SJCRH30 (cell line): ENCODE data around the gene MPLKIP. TPM values are rescaled to one million over a fixed set of nuclear protein-coding genes. Genes with fewer than 3 reads are reported as not detected.
"Not testable (repeated sequence)": the region's sequence is repeated elsewhere in the genome, so short reads cannot be mapped to it uniquely, and the experiment has no call there.

Experiments
- DNase-seq, 2 experiments: peaks; one replicate each; pipeline ENCODE4 v3.0.0-alpha.2; 2015 to 2020
- H3K27ac ChIP-seq: fragments of 250-450 bp; sonication (Bioruptor Pico); 2 replicates; pipeline ENCODE4 v1.5.1; 2020; ENCODE audit warnings: mild to moderate bottlenecking, moderate library complexity
- H3K27me3 ChIP-seq: fragments of 250-450 bp; sonication (Bioruptor Pico); 2 replicates; pipeline ENCODE4 v1.5.1; 2020; ENCODE audit warnings: mild to moderate bottlenecking, moderate library complexity
- H3K36me3 ChIP-seq: fragments of 250-450 bp; sonication (Bioruptor Pico); 2 replicates; pipeline ENCODE4 v1.5.1; 2020; ENCODE audit warnings: mild to moderate bottlenecking, moderate library complexity
- H3K4me1 ChIP-seq: fragments of 250-450 bp; sonication (Bioruptor Pico); 2 replicates; pipeline ENCODE4 v1.5.1; 2020; ENCODE audit warnings: mild to moderate bottlenecking, moderate library complexity
- H3K4me3 ChIP-seq: fragments of 250-450 bp; sonication (Bioruptor Pico); 2 replicates; pipeline ENCODE4 v1.5.1; 2020; ENCODE audit warnings: mild to moderate bottlenecking, moderate library complexity
- H3K9me3 ChIP-seq: fragments of 250-450 bp; sonication (Bioruptor Pico); replicated peaks from 2 replicates; pipeline ENCODE4 v1.5.1; 2020; ENCODE audit warnings: mild to moderate bottlenecking, moderate library complexity
- total RNA-seq: library from RNA; depleted of rRNA; stranded (reverse); fragments of >200 nt; shearing (Covaris generic); gene quantifications from 2 replicates; pipeline ENCODE4 v1.2.3, GENCODE V29; 2014

Gene MPLKIP
- total RNA-seq, 1 experiment from 2014 or later = 47.7 TPM

DNA sequence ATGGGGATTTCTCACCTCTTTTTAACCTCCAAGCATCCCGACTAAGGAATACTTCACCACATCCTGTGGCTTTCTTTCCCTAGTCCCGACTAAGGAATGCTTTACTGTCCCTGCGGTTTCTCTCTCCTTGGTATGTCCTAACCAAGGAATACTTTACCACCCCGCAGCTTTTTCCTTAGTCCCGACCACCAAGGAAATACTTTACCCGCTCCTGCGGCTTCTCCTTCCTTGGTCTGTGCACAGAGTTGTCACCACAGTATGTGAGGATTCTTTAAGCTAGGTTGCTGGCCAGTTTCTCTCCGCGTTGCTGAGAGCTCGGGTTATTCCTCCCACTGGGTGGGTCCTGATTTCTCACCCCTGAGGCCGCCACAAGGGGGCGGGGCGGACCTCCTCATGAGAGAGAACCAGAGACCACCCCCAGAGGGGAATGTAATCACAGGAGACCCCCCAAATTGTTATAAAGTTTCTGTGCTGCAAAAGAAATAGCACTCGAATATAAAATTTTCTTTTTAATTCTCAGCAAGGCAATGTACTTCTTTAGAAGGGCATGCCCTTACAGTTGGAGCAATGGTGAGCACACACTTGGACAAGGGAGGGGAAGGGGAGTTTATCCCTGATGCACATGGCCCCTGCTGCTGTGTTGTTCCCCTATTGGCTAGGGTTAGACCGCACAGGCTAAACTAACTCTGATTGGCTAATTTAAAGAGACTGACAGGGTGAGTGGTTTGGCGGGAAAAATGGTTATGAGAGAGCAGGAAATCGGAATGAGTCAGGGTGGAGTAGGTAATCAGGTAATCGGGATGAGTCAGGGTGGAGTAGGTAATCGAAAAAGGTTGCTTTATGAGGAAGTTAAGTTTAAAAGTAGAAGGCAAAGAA lies 13.2 kb upstream of the MPLKIP start:
- no peak for DNase-seq

DNA sequence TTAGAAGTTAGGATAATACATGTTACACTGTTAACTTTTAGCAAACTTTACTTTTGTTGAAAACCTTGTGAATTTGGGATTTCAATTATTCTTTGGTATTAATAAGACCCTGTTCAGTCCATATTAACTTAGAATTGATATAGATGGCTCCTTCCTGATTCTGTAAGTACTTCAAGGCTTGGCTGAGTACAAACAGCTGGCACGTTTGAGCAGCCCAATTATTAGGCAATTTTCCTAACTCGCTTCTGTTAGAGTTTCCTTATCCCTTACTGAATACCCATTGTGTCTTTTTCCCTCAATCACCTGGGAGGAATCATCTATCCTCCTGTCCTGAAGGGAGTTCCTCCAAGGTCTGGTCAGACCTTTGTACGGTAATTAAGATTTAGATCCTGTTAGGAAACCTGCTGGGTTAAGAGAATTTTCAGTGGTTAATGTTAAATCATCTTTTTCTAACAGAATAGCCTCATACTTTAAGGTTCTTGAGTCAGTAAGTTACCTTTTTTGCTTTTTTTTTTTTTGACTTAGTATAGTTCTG lies 11.2 kb upstream of the MPLKIP start:
- H3K27me3 ChIP-seq, H3K36me3 ChIP-seq, DNase-seq, H3K27ac ChIP-seq, H3K4me1 ChIP-seq, H3K9me3 ChIP-seq, H3K4me3 ChIP-seq: not testable (repeated sequence)

More for the DNA sequence above, 13.2 kb upstream of the MPLKIP start:
- no peaks in the 10 kb centered on the region for H3K4me1 ChIP-seq
- H3K27me3 ChIP-seq = no peaks in the 10 kb centered on the region
- no peak overlapping the region for H3K4me3 ChIP-seq
- H3K27ac ChIP-seq = no peak overlapping the region
- no peaks in the 10 kb centered on the region for H3K9me3 ChIP-seq
- no peaks in the 10 kb centered on the region for H3K36me3 ChIP-seq

DNA sequence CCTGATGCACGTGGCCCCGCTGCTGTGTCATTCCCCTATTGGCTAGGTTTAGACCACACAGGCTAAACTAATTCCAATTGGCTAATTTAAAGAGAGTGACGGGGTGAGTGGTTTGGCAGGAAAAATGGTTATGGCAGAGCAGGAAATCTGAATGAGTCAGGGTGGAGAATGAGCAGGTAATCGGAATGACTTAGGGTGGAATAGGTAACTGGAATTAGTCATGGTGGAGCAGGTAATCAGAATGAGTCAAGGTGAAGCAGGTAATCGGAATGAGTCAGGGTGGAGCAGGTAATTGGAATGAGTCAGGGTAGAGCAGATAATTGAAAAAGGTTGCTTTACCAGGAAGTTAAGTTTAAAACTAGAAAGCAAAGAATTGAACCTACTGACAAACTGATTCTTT lies 7.5 kb upstream of the MPLKIP start:
- not testable (repeated sequence) for H3K27ac ChIP-seq, H3K27me3 ChIP-seq, H3K9me3 ChIP-seq, H3K36me3 ChIP-seq, DNase-seq, H3K4me1 ChIP-seq, H3K4me3 ChIP-seq

DNA sequence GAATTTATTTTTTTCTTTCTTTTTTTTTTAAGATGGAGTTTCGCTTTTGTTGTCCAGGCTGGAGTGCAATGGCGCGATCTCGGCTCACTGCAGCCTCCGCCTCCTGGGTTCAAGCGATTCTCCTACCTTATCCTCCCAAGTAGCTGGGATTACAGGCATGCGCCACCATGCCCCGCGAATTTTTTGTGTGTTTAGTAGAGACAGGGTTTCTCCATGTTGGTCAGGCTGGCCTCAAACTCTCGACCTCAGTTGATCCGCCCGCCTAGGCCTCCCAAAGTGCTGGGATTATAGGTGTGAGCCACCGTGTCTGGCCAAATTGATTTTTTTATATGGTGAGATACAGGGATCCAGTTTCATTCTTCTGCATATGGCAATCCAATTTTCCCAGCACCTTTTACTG lies 5.5 kb upstream of the MPLKIP start:
- H3K9me3 ChIP-seq, H3K4me1 ChIP-seq, DNase-seq, H3K36me3 ChIP-seq, H3K4me3 ChIP-seq, H3K27me3 ChIP-seq, H3K27ac ChIP-seq: not testable (repeated sequence)

DNA sequence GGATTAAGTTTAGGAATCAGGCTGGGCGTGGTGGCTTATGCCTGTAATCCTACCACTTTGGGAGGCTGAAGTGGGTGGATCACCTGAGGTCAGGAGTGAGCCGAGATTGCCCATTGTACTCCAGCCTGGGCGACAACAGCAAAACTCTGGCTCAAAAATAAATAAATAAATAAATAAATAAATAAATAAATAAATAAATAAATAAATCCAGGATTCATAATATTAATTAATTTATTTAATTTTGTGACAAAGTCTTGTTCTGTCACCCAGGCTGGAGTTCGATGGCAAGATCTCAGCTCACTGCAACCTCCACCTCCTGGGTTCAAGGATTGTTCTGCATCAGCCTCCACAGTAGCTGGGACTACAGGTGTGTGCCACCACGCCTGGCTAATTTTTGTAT lies 4.6 kb upstream of the MPLKIP start:
- H3K9me3 ChIP-seq = no peaks in the 10 kb centered on the region; the same call in 1 of the 2 replicates
- no peak overlapping the region for H3K4me3 ChIP-seq
- no peaks in the 10 kb centered on the region for H3K27me3 ChIP-seq
- no peak for DNase-seq
- H3K4me1 ChIP-seq = no peaks in the 10 kb centered on the region
- no peak overlapping the region for H3K27ac ChIP-seq
- H3K36me3 ChIP-seq = no peaks in the 10 kb centered on the region

DNA sequence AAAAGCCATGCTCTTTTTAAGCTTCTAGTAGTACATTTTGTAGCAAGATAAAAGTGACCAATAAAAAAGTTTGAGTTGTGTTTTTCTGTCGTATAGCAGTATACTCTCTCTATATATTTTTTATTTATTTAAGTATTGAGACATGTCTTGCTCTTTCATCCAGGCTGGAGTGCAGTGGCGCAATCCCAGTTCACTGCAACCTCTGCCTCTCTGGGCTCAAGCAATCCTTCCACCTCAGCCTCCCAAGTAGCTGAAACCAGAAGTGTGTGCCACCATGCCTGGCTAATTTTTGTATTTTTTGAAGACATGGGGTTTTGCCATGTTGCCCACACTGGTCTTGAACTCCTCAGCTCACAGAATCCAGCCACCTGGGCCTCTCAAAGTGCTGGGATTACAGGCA lies 3.1 kb upstream of the MPLKIP start:
- no peak for DNase-seq
- no peak overlapping the region for H3K27ac ChIP-seq
- peaks cover 4% of the 10 kb centered on the region; the same call in 1 of the 2 replicates for H3K36me3 ChIP-seq
- H3K4me3 ChIP-seq = no peak overlapping the region
- peaks cover 4% of the 10 kb centered on the region for H3K4me1 ChIP-seq
- no peaks in the 10 kb centered on the region; the same call in 1 of the 2 replicates for H3K9me3 ChIP-seq
- H3K27me3 ChIP-seq = no peaks in the 10 kb centered on the region

DNA sequence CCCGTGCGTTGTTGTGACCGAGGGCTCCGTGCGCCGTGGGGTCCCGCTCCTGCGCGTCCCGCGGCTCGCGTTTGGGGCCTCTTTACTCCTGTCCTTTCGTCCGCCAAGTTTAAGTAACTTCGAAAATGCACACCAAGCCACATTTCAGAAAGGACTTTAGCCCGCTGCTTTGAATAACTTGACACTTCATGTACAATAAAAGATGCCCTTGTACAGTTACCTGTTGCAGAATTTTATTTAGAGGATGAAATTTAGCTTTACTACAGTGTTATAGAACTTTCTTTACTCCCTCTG lies 842 bp upstream of the MPLKIP start:
- Histone ChIP-seq H3K36me3 (peaks cover 14% of the 10 kb centered on the region; the same call in 1 of the 2 replicates), H3K27ac (peak overlapping the region; percentile 88), H3K9me3 (no peaks in the 10 kb centered on the region; the same call in 1 of the 2 replicates), H3K27me3 (no peaks in the 10 kb centered on the region), H3K4me3 (peak overlapping the region; percentile 96), H3K4me1 (peaks cover 4% of the 10 kb centered on the region)
- no peak for DNase-seq

DNA sequence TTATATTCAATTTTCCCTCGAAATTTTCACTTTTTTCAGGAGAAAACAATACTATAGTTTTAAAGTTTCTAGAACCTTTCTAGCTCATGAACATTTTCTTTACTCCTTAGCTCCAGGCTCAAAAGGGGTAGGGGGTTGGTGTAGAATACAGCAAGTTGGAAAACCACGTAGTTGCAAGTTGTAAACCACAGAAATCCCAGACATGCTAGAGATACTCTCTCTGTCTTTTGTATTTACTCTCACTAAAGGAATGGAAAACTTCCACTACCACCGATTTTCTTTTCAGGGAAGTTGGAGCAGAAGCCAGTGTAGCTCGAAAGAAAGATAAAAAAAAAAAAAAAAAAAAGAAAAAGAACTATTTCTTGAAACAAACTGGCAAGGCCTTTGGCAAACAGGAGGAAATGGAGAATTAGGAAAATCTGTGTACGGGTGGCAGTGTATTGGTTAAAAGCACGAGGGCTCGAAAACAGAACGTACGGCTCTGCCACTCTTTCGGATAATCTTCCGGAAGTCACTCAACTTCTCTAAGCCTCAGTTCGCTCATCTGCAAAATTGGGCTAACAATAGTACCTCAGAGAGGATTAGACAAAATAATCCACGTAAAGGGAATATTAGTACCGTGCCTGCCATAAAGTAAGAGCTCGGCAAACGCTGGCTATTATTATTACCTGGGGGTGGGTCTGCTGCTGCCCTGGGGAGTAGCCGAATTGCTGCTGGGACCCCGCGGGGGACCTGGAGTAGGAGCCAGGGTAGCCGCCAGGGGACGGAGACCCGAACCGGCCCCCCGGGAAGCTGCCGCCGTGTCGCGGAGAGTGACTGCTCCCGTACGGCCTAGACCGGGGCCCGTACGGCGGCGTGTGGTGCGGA lies 628 bp downstream of the MPLKIP start:
- Histone ChIP-seq H3K9me3 (no peaks in the 10 kb centered on the region; the same call in 1 of the 2 replicates), H3K4me3 (peak overlapping the region; percentile 96), H3K27ac (peak overlapping the region; percentile 88), H3K4me1 (peaks cover 4% of the 10 kb centered on the region), H3K36me3 (peaks cover 14% of the 10 kb centered on the region; the same call in 1 of the 2 replicates), H3K27me3 (no peaks in the 10 kb centered on the region)
- DNase-seq = peak in 1 of 2 experiments; percentile 46

DNA sequence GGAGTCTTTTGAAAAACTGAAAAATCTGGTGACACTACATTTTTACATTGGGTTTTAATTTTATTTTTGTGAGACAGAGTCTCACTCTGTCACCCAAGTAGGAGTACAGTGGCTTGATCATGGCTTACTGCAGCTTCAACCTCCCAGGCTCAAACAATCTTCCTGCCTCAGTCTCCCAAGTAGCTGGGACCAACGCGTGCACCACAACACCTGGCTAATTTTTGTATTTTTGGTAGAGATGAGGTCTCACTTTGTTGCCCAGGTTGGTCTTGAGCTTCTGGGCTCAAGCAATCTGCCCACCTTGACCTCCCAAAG lies 11.5 kb downstream of the MPLKIP start:
- Histone ChIP-seq H3K9me3 (no peaks in the 10 kb centered on the region), H3K4me3 (no peak overlapping the region), H3K27ac (no peak overlapping the region), H3K27me3 (no peaks in the 10 kb centered on the region), H3K4me1 (no peaks in the 10 kb centered on the region), H3K36me3 (peaks cover 3% of the 10 kb centered on the region; the same call in 1 of the 2 replicates)
- DNase-seq = no peak

DNA sequence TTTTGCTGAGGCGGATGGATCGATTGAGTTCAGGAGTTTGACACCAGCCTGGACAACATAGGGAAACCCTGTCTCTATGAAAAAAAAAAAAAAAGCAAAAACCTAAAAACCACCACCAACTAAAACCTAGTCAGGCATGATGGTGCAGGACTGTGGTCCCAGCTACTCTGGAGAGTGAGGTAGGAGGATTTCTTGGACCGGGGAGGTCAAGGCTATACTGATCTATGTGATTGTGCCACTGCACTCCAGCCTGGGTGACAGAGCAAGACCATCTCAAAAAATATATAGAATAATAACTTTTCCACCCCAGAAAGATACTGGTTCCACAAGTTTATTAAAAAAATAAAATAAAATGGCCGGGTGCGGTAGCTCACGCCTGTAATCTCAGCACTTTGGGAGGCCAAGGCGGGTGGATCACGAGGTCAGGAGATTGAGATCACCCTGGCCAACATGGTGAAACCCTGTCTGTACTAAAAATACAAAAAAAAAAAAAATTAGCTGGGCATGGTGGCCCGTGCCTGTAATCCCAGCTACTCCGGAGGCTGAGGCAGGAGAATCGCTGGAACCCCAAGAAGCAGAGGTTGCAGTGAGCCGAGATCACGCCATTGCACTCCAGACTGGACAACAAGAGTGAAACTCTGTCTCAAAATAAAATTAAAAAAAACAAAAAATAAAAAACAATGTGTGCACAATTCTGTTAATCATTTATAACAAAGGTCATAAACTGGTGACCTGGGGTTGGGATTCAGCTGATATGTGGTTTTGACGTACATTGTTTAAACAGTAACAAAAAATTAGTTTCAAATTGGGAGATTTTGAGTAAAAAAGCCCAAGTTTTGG lies 12.1 kb downstream of the MPLKIP start:
- not testable (repeated sequence) for H3K4me1 ChIP-seq, H3K4me3 ChIP-seq, H3K27me3 ChIP-seq, H3K27ac ChIP-seq, DNase-seq, H3K9me3 ChIP-seq, H3K36me3 ChIP-seq

DNA sequence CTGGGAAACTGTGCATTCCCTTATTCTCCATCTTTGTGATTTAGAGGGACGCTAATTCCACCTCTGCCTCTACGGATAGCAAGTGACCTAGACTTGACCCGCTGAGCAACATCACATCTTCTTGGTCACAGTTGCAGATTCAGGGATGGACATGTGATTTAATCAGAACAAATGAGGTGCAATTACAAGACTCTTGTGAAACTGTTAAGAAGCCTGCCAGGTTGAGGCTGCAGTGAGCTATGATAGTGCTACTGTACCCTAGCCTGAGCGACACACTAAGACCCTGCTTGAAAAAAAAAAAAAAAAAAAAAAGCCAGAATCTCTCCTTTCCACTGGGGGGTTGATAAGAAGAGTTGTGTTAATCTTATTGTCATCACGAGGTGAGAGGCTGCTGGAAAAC lies 14.4 kb downstream of the MPLKIP start:
- H3K36me3 ChIP-seq = peaks cover 3% of the 10 kb centered on the region; the same call in 1 of the 2 replicates
- H3K27me3 ChIP-seq = no peaks in the 10 kb centered on the region
- H3K9me3 ChIP-seq = no peaks in the 10 kb centered on the region
- H3K27ac ChIP-seq = no peak overlapping the region
- H3K4me1 ChIP-seq = no peaks in the 10 kb centered on the region
- DNase-seq = no peak
- no peak overlapping the region for H3K4me3 ChIP-seq

DNA sequence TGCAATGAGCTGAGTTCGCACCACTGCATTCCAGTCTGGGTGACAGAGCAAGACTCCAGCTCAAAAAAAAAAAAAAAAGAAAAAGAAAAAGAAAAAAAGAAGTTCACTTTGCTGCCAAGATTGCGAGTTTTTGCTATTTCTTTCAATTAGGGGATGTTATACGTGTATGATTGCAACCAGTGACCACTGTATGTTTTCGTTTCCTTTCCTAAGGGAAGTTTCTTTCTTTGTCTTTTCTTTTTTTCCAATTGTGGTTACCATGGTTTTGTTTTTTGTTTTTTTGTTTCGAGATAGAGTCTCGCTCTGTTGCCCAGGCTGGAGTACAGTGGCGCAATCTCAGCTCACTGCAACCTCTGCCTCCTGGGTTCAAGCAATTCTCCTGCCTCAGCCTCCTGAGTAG lies 16.2 kb downstream of the MPLKIP start:
- H3K4me3 ChIP-seq, H3K9me3 ChIP-seq, H3K27ac ChIP-seq, H3K4me1 ChIP-seq, H3K36me3 ChIP-seq, DNase-seq, H3K27me3 ChIP-seq: not testable (repeated sequence)

DNA sequence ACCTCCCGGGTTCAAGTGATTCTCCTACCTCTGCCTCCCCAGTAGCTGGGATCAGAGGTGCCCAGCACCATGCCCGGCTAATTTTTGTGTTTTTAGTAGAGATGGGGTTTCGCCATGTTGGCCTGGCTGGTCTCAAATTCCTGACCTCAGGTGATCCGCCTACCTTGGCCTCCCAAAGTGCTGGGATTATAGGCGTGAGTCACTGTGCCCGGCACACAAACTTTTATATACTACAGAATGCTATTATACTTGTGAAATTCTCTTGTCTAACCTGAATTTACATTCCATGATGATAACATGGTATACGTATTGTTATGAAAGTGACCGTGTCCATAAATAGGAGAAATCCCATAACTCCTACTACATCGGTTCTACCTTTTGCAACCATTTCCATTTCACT lies 17.2 kb downstream of the MPLKIP start:
- not testable (repeated sequence) for H3K4me3 ChIP-seq, H3K9me3 ChIP-seq, H3K27ac ChIP-seq, H3K4me1 ChIP-seq, H3K36me3 ChIP-seq, H3K27me3 ChIP-seq, DNase-seq

DNA sequence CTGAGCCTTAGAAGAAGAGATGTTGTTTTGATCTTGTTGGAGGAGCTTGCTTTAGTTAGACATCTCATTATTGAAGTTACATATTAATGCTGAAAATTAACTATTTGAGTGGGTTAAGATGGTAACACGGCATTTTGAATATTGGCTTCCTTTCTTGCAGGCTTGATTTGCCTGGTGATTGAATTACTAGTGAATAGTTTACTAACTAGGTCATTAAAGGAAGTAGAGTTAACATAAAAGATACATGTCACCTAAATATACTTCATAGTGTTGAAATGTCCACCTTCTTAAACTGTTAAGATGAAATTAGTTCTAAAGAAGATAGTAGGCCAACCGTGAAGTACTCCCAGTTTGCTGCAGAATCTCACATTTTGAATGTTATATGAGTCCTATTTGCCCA lies 18.5 kb downstream of the MPLKIP start:
- H3K36me3 ChIP-seq = no peaks in the 10 kb centered on the region
- H3K9me3 ChIP-seq = no peaks in the 10 kb centered on the region
- DNase-seq = no peak
- H3K4me3 ChIP-seq = no peak overlapping the region
- H3K27ac ChIP-seq = no peak overlapping the region
- no peaks in the 10 kb centered on the region for H3K27me3 ChIP-seq
- no peaks in the 10 kb centered on the region for H3K4me1 ChIP-seq
